Measurements from ENCODE around the gene RPRD1B.
"Not testable (repeated sequence)": the region's sequence is repeated elsewhere in the genome, so short reads cannot be mapped to it uniquely, and the experiment has no call there.

- not testable (repeated sequence) for TF ChIP-seq ETS1 (CRISPR knock-in tag; IDR thresholded peaks at IDR 0.05); ATF6 (CRISPR knock-in tag; conservative IDR thresholded peaks at IDR 0.05); SMARCC2 (IDR thresholded peaks at IDR 0.05); CTCF (CRISPR knock-in tag; IDR thresholded peaks at IDR 0.05); MAX (IDR thresholded peaks at IDR 0.05); EP300 (IDR thresholded peaks at IDR 0.05; ENCODE audit: low read depth in 2 of 2, low read length in 2 of 2); EP300 (CRISPR knock-in tag; IDR thresholded peaks at IDR 0.05; ENCODE audit: borderline replicate concordance); ESRRA (CRISPR knock-in tag; IDR thresholded peaks at IDR 0.05; ENCODE audit: low read depth); ZBTB1 (CRISPR knock-in tag; IDR thresholded peaks at IDR 0.05; ENCODE audit: borderline replicate concordance); YY1 (IDR thresholded peaks at IDR 0.05; ENCODE audit: insufficient read depth, insufficient replicate concordance, low read depth, low read length); TAF1 (CRISPR knock-in tag; IDR thresholded peaks at IDR 0.05); ZNF484 (CRISPR knock-in tag; IDR thresholded peaks at IDR 0.05; ENCODE audit: borderline replicate concordance, low read depth)
These were observed 68.7 kb downstream of the RPRD1B start for GRCh38 chr20:38102206-38102605.
